Panc1 (cell line): ENCODE data around the gene CHRNA7. TPM values are rescaled to one million over a fixed set of nuclear protein-coding genes. Genes with fewer than 3 reads are reported as not detected.

ENCODE experiments used
- ATAC-seq: fragments of 200-7000 bp; cut with Tn5 transposase; 2 replicates; pipeline ENCODE4 v1.9.1; 2020; ENCODE audit warnings: mild to moderate bottlenecking, moderate library complexity
- BruUV-seq: library from RNA; stranded (reverse); fragments of 400-500 nt; replicated peaks from 2 replicates; lab custom pipeline; 2021; lab: Mats Ljungman, UMichigan
- CTCF ChIA-PET: fragments of 300-600 bp; sonication (Branson Sonifier 250); formaldehyde crosslinking; loops from one replicate; lab custom pipeline; 2022; ENCODE audit warnings: antibody characterized with exemption; lab: Charles Lee
- POLR2A ChIA-PET: fragments of 300-600 bp; sonication (Branson Sonifier 250); formaldehyde crosslinking; loops from one replicate; lab custom pipeline; 2022; ENCODE audit warnings: antibody characterized with exemption; lab: Charles Lee
- DNase-seq: peaks from one replicate; pipeline ENCODE4 v3.0.0-alpha.2; 2010; ENCODE audit warnings: low read depth, low spot score
- H3K27ac ChIP-seq: 2 replicates; pipeline ENCODE4 v1.5.1; 2011; ENCODE audit warnings: mild to moderate bottlenecking, low read length, inconsistent platforms
- H3K27me3 ChIP-seq: fragments of 200-500 bp; sonication (Bioruptor generic); 2 replicates; pipeline ENCODE4 v1.6.0; 2014; ENCODE audit warnings: low read length, inconsistent platforms; ENCODE audit not compliant: control insufficient read depth, insufficient read depth
- H3K36me3 ChIP-seq: fragments of 200-500 bp; sonication (Bioruptor generic); 2 replicates; pipeline ENCODE4 v1.5.1; 2014; ENCODE audit warnings: inconsistent platforms, mild to moderate bottlenecking, low read length, moderate library complexity; ENCODE audit not compliant: control insufficient read depth, insufficient read depth
- H3K4me1 ChIP-seq: 2 replicates; pipeline ENCODE4 v1.5.1; 2011; ENCODE audit warnings: inconsistent platforms, mild to moderate bottlenecking, low read length, moderate library complexity; ENCODE audit not compliant: control insufficient read depth, insufficient read depth
- H3K4me3 ChIP-seq, 2 experiments: 2 replicates each; pipeline ENCODE4 v1.5.1; 2011 to 2012; ENCODE audit warnings: low read depth in 2 of 2, low read length in 2 of 2, mild to moderate bottlenecking in 2 of 2, inconsistent platforms in 1 of 2, moderate library complexity in 1 of 2
- H3K9me3 ChIP-seq: fragments of 200-500 bp; sonication (Bioruptor generic); 2 replicates; pipeline ENCODE4 v1.5.1; 2014; ENCODE audit warnings: low read depth, mild to moderate bottlenecking, inconsistent platforms, low read length, moderate library complexity; ENCODE audit not compliant: control insufficient read depth, insufficient read depth
- POLR2AphosphoS5 ChIP-seq: IDR thresholded peaks from 2 replicates; pipeline ENCODE4 v1.6.1; 2012; ENCODE audit warnings: mild to moderate bottlenecking, low read depth, low read length, moderate library complexity
- SIN3A ChIP-seq: IDR thresholded peaks from 2 replicates; pipeline ENCODE4 v1.6.1; 2012; ENCODE audit warnings: low read depth, mild to moderate bottlenecking, low read length, moderate library complexity, borderline replicate concordance; ENCODE audit not compliant: insufficient read depth
- TCF7L2 ChIP-seq: IDR thresholded peaks from 2 replicates; pipeline ENCODE4 v1.6.1; 2011; ENCODE audit warnings: mild to moderate bottlenecking, low read depth, low read length, inconsistent platforms
- in situ Hi-C: cut with HindIII; loops from 2 replicates; pipeline ENCODE4 v1.10.0; 2016; ENCODE audit warnings: low sequenced_read_pairs, low pct_unique_long_range_greater_than_20kb
- intact Hi-C: fragments of 100-400 bp; cut with micrococcal nuclease; formaldehyde crosslinking; loops from one replicate; pipeline ENCODE4 v1.10.0; 2022; ENCODE audit not compliant: unreplicated experiment
- total RNA-seq: library from RNA; stranded (reverse); gene quantifications from one replicate; pipeline ENCODE4 v1.2.1, GENCODE V29; 2021; ENCODE audit not compliant: unreplicated experiment
- TF ChIP-seq, protein P1 (sequence below), 2 experiments: IDR thresholded peaks; 2 replicates each; pipeline ENCODE4 v1.6.1; 2011 to 2012; ENCODE audit warnings: low read depth in 2 of 2, control low read depth in 1 of 2, low read length in 1 of 2, mild to moderate bottlenecking in 1 of 2, moderate library complexity in 1 of 2; ENCODE audit not compliant: insufficient read depth in 1 of 2
- TF ChIP-seq, protein P2 (sequence below): fragments of 450-650 bp; IDR thresholded peaks from 2 replicates; pipeline ENCODE4 v1.5.1; 2017; ENCODE audit warnings: mild to moderate bottlenecking

The CHRNA7 gene
- total RNA-seq, 1 experiment from 2014 or later = 3.3 TPM

DNA sequence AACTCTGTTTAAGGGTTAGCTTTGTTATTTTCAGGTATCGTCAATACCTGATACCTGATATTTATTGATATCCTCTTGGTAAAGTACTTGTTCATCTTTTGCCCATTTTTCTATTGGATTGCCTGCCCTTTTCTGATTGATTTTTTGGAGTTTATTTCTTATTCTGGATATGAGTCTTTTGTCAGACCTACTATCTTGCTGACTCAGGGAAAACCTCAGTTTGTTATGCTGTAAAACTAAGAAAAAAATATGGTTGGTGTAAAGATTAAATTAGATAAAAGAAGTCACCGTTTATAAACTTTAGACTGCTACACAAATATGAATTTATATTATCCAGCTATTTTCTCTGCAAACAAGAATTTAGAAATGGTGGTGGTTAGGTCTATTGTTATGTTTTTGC, 65.9 kb downstream of the CHRNA7 start:
- Histone ChIP-seq H3K9me3 (no peaks in the 10 kb centered on the region), H3K4me1 (no peaks in the 10 kb centered on the region), H3K4me3 (no peak overlapping the region), H3K27me3 (no peaks in the 10 kb centered on the region), H3K36me3 (no peaks in the 10 kb centered on the region), H3K27ac (no peak overlapping the region)
- TF ChIP-seq SIN3A = no peak
- no peak for TF ChIP-seq TCF7L2
- TF ChIP-seq, protein P1, sequence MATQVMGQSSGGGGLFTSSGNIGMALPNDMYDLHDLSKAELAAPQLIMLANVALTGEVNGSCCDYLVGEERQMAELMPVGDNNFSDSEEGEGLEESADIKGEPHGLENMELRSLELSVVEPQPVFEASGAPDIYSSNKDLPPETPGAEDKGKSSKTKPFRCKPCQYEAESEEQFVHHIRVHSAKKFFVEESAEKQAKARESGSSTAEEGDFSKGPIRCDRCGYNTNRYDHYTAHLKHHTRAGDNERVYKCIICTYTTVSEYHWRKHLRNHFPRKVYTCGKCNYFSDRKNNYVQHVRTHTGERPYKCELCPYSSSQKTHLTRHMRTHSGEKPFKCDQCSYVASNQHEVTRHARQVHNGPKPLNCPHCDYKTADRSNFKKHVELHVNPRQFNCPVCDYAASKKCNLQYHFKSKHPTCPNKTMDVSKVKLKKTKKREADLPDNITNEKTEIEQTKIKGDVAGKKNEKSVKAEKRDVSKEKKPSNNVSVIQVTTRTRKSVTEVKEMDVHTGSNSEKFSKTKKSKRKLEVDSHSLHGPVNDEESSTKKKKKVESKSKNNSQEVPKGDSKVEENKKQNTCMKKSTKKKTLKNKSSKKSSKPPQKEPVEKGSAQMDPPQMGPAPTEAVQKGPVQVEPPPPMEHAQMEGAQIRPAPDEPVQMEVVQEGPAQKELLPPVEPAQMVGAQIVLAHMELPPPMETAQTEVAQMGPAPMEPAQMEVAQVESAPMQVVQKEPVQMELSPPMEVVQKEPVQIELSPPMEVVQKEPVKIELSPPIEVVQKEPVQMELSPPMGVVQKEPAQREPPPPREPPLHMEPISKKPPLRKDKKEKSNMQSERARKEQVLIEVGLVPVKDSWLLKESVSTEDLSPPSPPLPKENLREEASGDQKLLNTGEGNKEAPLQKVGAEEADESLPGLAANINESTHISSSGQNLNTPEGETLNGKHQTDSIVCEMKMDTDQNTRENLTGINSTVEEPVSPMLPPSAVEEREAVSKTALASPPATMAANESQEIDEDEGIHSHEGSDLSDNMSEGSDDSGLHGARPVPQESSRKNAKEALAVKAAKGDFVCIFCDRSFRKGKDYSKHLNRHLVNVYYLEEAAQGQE (IDR thresholded peaks at IDR 0.05; ENCODE audit: insufficient read depth in 1 of 2, low read depth in 2 of 2, low read length in 1 of 2) = no peak
- TF ChIP-seq, protein P2, sequence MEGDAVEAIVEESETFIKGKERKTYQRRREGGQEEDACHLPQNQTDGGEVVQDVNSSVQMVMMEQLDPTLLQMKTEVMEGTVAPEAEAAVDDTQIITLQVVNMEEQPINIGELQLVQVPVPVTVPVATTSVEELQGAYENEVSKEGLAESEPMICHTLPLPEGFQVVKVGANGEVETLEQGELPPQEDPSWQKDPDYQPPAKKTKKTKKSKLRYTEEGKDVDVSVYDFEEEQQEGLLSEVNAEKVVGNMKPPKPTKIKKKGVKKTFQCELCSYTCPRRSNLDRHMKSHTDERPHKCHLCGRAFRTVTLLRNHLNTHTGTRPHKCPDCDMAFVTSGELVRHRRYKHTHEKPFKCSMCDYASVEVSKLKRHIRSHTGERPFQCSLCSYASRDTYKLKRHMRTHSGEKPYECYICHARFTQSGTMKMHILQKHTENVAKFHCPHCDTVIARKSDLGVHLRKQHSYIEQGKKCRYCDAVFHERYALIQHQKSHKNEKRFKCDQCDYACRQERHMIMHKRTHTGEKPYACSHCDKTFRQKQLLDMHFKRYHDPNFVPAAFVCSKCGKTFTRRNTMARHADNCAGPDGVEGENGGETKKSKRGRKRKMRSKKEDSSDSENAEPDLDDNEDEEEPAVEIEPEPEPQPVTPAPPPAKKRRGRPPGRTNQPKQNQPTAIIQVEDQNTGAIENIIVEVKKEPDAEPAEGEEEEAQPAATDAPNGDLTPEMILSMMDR = no peak
- TF ChIP-seq POLR2AphosphoS5 = no peak
- DNase-seq (no peak), ATAC-seq (no peak)
- ChIA-PET CTCF (no interaction called here), POLR2A (no interaction called here)
- in situ Hi-C loops (no loop called here), intact Hi-C loops (no loop called here)
- no TSS peak for BruUV-seq

DNA sequence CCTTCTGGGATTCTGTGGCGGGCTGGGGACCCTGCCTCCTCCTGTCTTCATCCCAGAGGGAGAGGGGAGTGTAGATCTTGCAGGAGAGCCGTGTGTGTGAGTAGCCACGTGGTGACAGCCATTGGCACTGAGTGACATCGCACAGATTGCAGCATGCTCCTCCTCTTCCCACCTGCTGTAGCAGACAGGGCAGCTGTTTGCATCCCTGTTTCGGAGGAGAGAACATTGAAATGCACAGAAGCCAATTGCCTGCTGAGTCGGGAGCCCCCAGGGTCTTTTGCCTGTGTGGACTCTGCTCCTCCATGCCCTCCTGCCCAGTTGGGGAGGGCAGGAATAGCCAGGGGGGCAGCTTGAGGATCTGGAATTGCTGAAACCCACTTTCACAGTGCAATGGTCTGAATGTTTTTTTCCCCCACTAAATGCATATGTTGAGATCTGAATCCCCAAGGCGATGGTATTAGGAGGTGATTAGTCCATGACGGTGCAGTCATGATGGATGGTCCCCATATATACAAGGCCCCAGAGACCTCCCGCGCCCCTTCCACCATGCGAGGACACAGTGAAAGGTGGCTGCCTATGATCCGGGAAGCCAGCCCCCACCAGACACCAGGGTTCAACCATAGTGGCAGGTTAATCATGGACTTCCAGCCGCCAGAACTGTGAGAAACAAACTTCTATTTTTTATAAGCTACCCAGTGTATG, 66.8 kb downstream of the CHRNA7 start:
- Histone ChIP-seq H3K36me3 (no peaks in the 10 kb centered on the region), H3K4me3 (no peak overlapping the region), H3K4me1 (no peaks in the 10 kb centered on the region), H3K27me3 (no peaks in the 10 kb centered on the region), H3K27ac (no peak overlapping the region), H3K9me3 (no peaks in the 10 kb centered on the region)
- BruUV-seq = no TSS peak
- in situ Hi-C loops = no loop called here
- POLR2A ChIA-PET = no interaction called here
- TF ChIP-seq TCF7L2 (no peak), POLR2AphosphoS5 (no peak), SIN3A (no peak)
- TF ChIP-seq, protein P1 (IDR thresholded peaks at IDR 0.05; ENCODE audit: insufficient read depth in 1 of 2, low read depth in 2 of 2, low read length in 1 of 2) = no peak
- TF ChIP-seq, protein P2 = no peak
- CTCF ChIA-PET = no interaction called here
- ATAC-seq = no peak
- intact Hi-C loops = no loop called here
- no peak for DNase-seq
